Measurements from ENCODE around the gene TBC1D25.
A peak's percentile ranks its signal among the peaks of the same experiment; 100 is the strongest.
"Not testable (repeated sequence)": the region's sequence is repeated elsewhere in the genome, so short reads cannot be mapped to it uniquely, and the experiment has no call there.

The TBC1D25 gene

DNA sequence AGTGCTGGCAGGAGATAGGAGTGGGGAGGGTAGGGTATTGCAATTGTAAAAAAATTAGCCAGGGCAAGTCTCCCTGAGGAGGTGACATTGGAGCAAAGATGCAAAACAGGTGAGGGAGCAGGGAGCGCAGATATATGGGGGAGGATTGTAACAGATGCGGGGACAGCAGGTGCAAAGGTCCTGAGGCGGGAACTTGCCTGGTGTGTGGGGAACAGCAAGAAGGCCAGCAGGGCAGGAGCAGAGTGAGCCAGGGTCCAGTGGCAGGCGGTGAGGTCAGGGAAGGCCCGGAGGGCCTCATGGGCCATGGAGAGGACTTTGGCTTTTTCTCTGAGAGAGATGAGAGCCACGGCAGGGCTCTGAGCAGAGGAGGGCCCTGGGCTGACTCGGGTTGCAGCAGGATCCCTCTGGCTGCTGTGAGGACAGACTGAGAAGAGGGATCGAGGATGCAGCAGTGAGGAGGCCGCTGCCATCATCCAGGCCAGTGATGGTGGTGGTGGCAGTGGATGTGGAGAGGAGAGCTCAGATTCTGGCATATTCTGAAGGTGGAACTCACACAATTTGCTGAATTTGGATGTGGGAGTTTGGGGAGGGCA, 24.6 kb upstream of the TBC1D25 start:
- no peaks in the 10 kb centered on the region for H3K4me1 ChIP-seq (ENCODE audit: control insufficient read depth in 2 of 2, insufficient read depth in 2 of 2, low read length in 2 of 2)
- no peak overlapping the region for H3K9ac ChIP-seq (ENCODE audit: low read depth in 1 of 2, low read length in 2 of 2)
- H3K36me3 ChIP-seq (ENCODE audit: control insufficient read depth in 2 of 2, insufficient read depth in 2 of 2, low read length in 2 of 2) = no peaks in the 10 kb centered on the region
- H3K27ac ChIP-seq (ENCODE audit: low read depth in 2 of 2, low read length in 2 of 2) = no peak overlapping the region
- H3K9me3 ChIP-seq (ENCODE audit: control insufficient read depth in 2 of 2, low read length in 2 of 2) = no peaks in the 10 kb centered on the region
- no peak overlapping the region for H3K4me3 ChIP-seq (ENCODE audit: low read length in 2 of 2)
- H3K27me3 ChIP-seq (ENCODE audit: control insufficient read depth in 2 of 2, insufficient read depth in 2 of 2, low read length in 2 of 2) = peaks cover 0 to 3% of the 10 kb centered on the region in 2 donors

DNA sequence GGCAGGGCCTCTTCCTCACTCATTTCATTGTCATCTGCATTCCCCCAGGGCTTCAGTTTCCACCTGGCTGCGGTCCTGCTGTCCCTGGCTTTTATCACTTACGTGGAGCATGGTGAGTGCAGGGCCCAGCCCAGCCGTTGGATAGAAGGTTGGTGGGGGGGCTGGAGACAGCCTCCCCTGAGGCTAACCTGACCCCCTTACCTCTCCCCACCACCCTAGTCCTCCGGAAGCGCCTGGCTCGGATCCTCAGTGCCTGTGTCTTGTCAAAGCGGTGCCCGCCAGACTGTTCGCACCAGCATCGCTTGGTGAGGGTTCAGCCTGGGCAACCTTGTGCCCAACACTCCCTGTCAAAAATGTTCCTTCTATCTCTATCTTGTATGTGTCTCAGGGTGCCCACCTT, 23.7 kb upstream of the TBC1D25 start:
- Histone ChIP-seq H3K9me3 (ENCODE audit: control insufficient read depth in 2 of 2, low read length in 2 of 2) (no peaks in the 10 kb centered on the region), H3K36me3 (ENCODE audit: control insufficient read depth in 2 of 2, insufficient read depth in 2 of 2, low read length in 2 of 2) (no peaks in the 10 kb centered on the region), H3K4me3 (ENCODE audit: low read length in 2 of 2) (no peak overlapping the region), H3K9ac (ENCODE audit: low read depth in 1 of 2, low read length in 2 of 2) (no peak overlapping the region), H3K27me3 (ENCODE audit: control insufficient read depth in 2 of 2, insufficient read depth in 2 of 2, low read length in 2 of 2) (peaks cover 0 to 3% of the 10 kb centered on the region in 2 donors), H3K27ac (ENCODE audit: low read depth in 2 of 2, low read length in 2 of 2) (no peak overlapping the region), H3K4me1 (ENCODE audit: control insufficient read depth in 2 of 2, insufficient read depth in 2 of 2, low read length in 2 of 2) (no peaks in the 10 kb centered on the region)

DNA sequence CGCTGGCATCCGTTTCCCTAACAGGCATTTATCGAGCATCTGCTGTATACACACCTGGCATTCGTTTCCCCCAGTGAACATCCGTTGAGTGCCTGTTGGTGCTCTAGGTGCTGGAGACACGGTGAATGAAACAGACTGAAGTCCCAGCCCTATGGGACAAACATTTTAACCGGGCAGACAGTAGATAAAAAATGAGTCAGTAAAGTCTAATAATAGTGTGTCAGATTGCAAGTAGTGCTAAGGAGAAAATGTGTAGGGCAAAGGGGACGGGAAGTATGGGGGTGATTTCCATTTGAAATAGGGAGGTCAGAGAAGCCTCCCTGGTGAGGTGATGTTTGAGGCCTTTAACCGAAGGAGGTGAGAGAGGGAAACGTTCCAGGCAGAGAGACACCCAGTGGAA, 23.2 kb upstream of the TBC1D25 start:
- Histone ChIP-seq H3K4me3 (ENCODE audit: low read length in 2 of 2) (no peak overlapping the region), H3K27me3 (ENCODE audit: control insufficient read depth in 2 of 2, insufficient read depth in 2 of 2, low read length in 2 of 2) (peaks cover 0 to 3% of the 10 kb centered on the region in 2 donors), H3K9ac (ENCODE audit: low read depth in 1 of 2, low read length in 2 of 2) (no peak overlapping the region), H3K36me3 (ENCODE audit: control insufficient read depth in 2 of 2, insufficient read depth in 2 of 2, low read length in 2 of 2) (no peaks in the 10 kb centered on the region), H3K9me3 (ENCODE audit: control insufficient read depth in 2 of 2, low read length in 2 of 2) (no peaks in the 10 kb centered on the region), H3K27ac (ENCODE audit: low read depth in 2 of 2, low read length in 2 of 2) (no peak overlapping the region), H3K4me1 (ENCODE audit: control insufficient read depth in 2 of 2, insufficient read depth in 2 of 2, low read length in 2 of 2) (peaks cover 3 to 4% of the 10 kb centered on the region in 2 donors)

DNA sequence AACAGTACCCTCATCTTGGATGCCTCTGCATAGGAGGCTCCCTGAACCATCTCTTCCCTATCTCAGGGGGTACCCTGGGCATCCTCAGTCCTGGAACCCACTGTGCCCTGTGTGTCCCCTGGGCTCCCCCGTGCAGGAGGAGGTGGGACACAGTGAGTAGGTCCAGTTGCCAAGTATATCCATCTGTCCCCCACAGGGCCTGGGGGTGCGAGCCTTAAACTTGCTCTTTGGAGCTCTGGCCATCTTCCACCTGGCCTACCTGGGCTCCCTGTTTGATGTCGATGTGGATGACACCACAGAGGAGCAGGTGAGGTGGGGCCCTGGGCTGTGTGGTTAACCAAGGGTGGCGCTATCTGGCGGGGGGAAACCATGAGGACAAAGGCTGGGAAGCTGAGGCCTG, 22.5 kb upstream of the TBC1D25 start:
- Histone ChIP-seq H3K9ac (ENCODE audit: low read depth in 1 of 2, low read length in 2 of 2) (no peak overlapping the region), H3K27ac (ENCODE audit: low read depth in 2 of 2, low read length in 2 of 2) (no peak overlapping the region)

DNA sequence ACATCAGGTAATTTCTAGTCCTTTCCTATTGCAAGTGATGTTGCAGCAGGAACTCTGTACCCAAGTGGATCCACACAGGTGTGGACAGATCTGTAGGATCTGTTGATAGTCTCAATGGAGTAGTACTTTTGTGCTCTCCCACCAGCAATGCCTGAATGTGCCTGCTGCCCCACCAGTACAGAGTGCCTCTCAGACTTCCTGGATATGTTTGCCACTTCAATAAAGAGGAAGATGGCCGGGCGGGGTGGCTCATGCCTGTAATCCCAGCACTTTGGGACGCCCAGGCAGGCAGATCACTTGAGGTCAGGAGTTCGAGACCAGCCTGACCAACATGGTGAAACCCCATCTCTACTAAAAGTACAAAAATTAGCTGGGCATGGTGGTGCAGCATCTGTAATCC, 20.0 kb upstream of the TBC1D25 start:
- not testable (repeated sequence) for H3K9ac ChIP-seq (ENCODE audit: low read depth in 1 of 2, low read length in 2 of 2); H3K27me3 ChIP-seq (ENCODE audit: control insufficient read depth in 2 of 2, insufficient read depth in 2 of 2, low read length in 2 of 2); H3K9me3 ChIP-seq (ENCODE audit: control insufficient read depth in 2 of 2, low read length in 2 of 2); H3K4me1 ChIP-seq (ENCODE audit: control insufficient read depth in 2 of 2, insufficient read depth in 2 of 2, low read length in 2 of 2); H3K4me3 ChIP-seq (ENCODE audit: low read length in 2 of 2); H3K27ac ChIP-seq (ENCODE audit: low read depth in 2 of 2, low read length in 2 of 2); H3K36me3 ChIP-seq (ENCODE audit: control insufficient read depth in 2 of 2, insufficient read depth in 2 of 2, low read length in 2 of 2)

More for the DNA sequence above, 22.5 kb upstream of the TBC1D25 start:
- Histone ChIP-seq H3K27me3 (ENCODE audit: control insufficient read depth in 2 of 2, insufficient read depth in 2 of 2, low read length in 2 of 2) (peaks cover 0 to 3% of the 10 kb centered on the region in 2 donors), H3K4me1 (ENCODE audit: control insufficient read depth in 2 of 2, insufficient read depth in 2 of 2, low read length in 2 of 2) (peaks cover 3 to 4% of the 10 kb centered on the region in 2 donors), H3K36me3 (ENCODE audit: control insufficient read depth in 2 of 2, insufficient read depth in 2 of 2, low read length in 2 of 2) (no peaks in the 10 kb centered on the region), H3K4me3 (ENCODE audit: low read length in 2 of 2) (no peak overlapping the region), H3K9me3 (ENCODE audit: control insufficient read depth in 2 of 2, low read length in 2 of 2) (no peaks in the 10 kb centered on the region)

DNA sequence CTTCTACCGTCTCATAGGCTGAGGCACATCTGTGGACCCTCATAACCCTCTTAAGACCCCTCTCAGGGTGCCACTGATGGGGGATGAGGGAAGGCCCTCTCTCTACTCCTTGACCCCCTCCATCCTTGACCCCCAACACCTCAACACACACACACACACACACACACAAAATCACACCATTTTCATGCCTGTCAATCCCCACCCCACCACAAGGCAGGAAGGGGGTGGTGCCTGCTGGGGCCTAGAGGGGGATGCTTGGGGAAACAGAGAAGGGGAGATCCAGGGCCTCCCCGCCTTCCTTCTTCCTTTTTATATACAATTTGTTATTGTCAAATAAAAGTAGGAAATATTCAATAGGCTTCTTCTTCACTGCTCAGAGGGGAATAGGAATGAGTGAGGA, 19.1 kb upstream of the TBC1D25 start:
- H3K27me3 ChIP-seq (ENCODE audit: control insufficient read depth in 2 of 2, insufficient read depth in 2 of 2, low read length in 2 of 2) = no peaks in the 10 kb centered on the region
- H3K27ac ChIP-seq (ENCODE audit: low read depth in 2 of 2, low read length in 2 of 2) = no peak overlapping the region
- peaks cover 5 to 9% of the 10 kb centered on the region in 2 donors for H3K4me1 ChIP-seq (ENCODE audit: control insufficient read depth in 2 of 2, insufficient read depth in 2 of 2, low read length in 2 of 2)
- no peak overlapping the region for H3K4me3 ChIP-seq (ENCODE audit: low read length in 2 of 2)
- no peaks in the 10 kb centered on the region for H3K9me3 ChIP-seq (ENCODE audit: control insufficient read depth in 2 of 2, low read length in 2 of 2)
- no peaks in the 10 kb centered on the region for H3K36me3 ChIP-seq (ENCODE audit: control insufficient read depth in 2 of 2, insufficient read depth in 2 of 2, low read length in 2 of 2)
- no peak overlapping the region for H3K9ac ChIP-seq (ENCODE audit: low read depth in 1 of 2, low read length in 2 of 2)

DNA sequence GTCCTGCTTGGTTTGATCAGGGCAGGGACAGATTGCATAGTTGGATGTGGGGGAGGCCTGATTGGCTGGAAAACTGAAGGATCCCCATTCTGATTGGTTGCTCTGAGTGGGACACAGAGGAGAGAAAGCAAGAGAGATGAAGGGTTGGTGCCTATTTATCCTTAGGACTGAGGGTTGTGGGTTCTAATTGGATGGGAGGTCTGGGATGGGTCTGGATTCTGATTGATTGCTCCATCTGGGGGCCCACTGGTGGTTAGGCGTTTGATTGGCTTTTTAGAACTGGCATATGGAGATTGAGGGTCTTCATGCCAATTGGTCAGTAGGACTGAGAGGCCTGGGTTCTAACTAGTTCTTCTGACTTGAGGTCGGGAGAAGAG, 18.6 kb upstream of the TBC1D25 start:
- no peaks in the 10 kb centered on the region for H3K9me3 ChIP-seq (ENCODE audit: control insufficient read depth in 2 of 2, low read length in 2 of 2)
- H3K4me1 ChIP-seq (ENCODE audit: control insufficient read depth in 2 of 2, insufficient read depth in 2 of 2, low read length in 2 of 2) = peaks cover 5 to 9% of the 10 kb centered on the region in 2 donors
- peak overlapping the region; percentile 46 to 65 for H3K27ac ChIP-seq (ENCODE audit: low read depth in 2 of 2, low read length in 2 of 2)
- H3K4me3 ChIP-seq (ENCODE audit: low read length in 2 of 2) = peak overlapping the region; percentile 58 to 86
- H3K27me3 ChIP-seq (ENCODE audit: control insufficient read depth in 2 of 2, insufficient read depth in 2 of 2, low read length in 2 of 2) = no peaks in the 10 kb centered on the region
- peak overlapping the region; percentile 54 to 56 for H3K9ac ChIP-seq (ENCODE audit: low read depth in 1 of 2, low read length in 2 of 2)
- H3K36me3 ChIP-seq (ENCODE audit: control insufficient read depth in 2 of 2, insufficient read depth in 2 of 2, low read length in 2 of 2) = no peaks in the 10 kb centered on the region

DNA sequence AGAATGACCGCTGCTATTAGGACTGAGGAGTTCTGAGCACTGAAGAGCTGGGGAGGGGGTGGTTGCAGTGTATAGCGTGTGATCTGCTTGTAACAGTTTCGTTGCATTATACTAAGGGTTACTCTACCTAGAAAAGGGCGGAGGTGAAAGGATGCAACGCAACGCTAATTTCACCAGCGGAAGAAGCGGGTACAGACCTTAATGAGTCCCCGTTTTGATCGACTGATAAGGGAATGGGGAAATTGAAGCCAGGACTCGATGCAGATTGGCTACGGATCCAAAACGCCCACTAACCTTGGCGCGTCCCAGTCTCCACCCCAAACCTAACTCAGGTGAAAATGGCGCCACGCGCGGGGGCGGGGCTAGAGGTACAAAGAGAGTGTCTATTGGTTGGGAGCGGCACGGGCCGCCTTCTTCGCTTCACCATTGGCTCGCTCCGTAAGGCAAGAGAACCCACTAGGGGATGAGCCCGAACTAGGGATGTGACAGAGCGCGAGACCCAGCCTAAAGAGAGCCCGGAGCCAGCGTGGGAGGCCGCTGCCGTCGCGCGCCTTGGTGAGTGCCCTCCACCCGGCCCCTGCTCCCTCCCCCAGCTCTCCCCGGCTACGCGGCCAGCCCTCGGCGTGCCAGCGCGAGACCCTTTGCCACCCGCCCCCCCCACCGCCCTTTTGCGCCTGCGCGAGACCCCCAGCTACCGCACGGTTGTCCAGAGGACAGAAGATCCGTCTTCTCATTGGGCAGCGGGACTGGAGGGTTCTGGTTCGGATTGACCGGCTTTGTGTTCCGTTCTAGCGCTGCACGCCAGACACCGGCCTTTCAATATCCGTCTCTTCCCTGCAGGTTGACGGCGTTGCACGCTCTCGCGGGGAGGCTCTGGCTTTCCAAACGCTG, 17.9 kb upstream of the TBC1D25 start, which contains the start of gene EBP:
EBP (plus strand) TSS at position 456 of the 891 bp plus-strand sequence. CDS start 1,964 bp downstream, outside the sequence.
- H3K9me3 ChIP-seq (ENCODE audit: control insufficient read depth in 2 of 2, low read length in 2 of 2) = no peaks in the 10 kb centered on the region
- peak within 1 kb of the TSS; percentile 68 to 72 for H3K9ac ChIP-seq (ENCODE audit: low read depth in 1 of 2, low read length in 2 of 2)
- H3K27ac ChIP-seq (ENCODE audit: low read depth in 2 of 2, low read length in 2 of 2) = peak within 1 kb of the TSS; percentile 46 to 77
- peaks cover 5 to 9% of the 10 kb centered on the region in 2 donors for H3K4me1 ChIP-seq (ENCODE audit: control insufficient read depth in 2 of 2, insufficient read depth in 2 of 2, low read length in 2 of 2)
- H3K36me3 ChIP-seq (ENCODE audit: control insufficient read depth in 2 of 2, insufficient read depth in 2 of 2, low read length in 2 of 2) = peaks cover 0 to under 1% of the 10 kb centered on the region in 2 donors
- H3K27me3 ChIP-seq (ENCODE audit: control insufficient read depth in 2 of 2, insufficient read depth in 2 of 2, low read length in 2 of 2) = no peaks in the 10 kb centered on the region
- H3K4me3 ChIP-seq (ENCODE audit: low read length in 2 of 2) = peak within 1 kb of the TSS; percentile 70 to 86

DNA sequence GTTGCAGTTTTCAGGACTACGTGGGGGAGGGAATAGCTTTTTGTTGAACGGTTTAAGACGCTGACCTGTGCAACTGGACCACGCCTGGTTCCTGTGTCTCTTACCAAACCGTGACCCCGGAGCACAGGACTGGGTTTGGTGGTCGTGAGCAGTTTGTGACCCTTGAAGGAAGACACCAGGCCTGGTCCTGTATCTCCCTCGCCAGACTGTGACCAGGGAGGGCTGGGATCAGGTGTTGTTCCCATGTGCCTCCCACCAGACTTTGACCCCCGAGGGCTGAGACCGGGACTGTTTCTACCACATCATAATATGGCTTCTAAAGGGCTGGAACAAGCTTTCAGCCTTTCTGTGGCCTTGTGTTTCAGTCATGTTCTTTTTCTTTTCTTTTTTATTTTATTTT, 17.2 kb upstream of the TBC1D25 start:
- Histone ChIP-seq H3K9me3 (ENCODE audit: control insufficient read depth in 2 of 2, low read length in 2 of 2) (no peaks in the 10 kb centered on the region), H3K9ac (ENCODE audit: low read depth in 1 of 2, low read length in 2 of 2) (peak overlapping the region; percentile 68 to 72), H3K27me3 (ENCODE audit: control insufficient read depth in 2 of 2, insufficient read depth in 2 of 2, low read length in 2 of 2) (no peaks in the 10 kb centered on the region), H3K27ac (ENCODE audit: low read depth in 2 of 2, low read length in 2 of 2) (peak overlapping the region; percentile 43 to 77), H3K36me3 (ENCODE audit: control insufficient read depth in 2 of 2, insufficient read depth in 2 of 2, low read length in 2 of 2) (peaks cover 4 to 8% of the 10 kb centered on the region in 2 donors), H3K4me3 (ENCODE audit: low read length in 2 of 2) (peak overlapping the region; percentile 70 to 86), H3K4me1 (ENCODE audit: control insufficient read depth in 2 of 2, insufficient read depth in 2 of 2, low read length in 2 of 2) (peaks cover 5 to 9% of the 10 kb centered on the region in 2 donors)

DNA sequence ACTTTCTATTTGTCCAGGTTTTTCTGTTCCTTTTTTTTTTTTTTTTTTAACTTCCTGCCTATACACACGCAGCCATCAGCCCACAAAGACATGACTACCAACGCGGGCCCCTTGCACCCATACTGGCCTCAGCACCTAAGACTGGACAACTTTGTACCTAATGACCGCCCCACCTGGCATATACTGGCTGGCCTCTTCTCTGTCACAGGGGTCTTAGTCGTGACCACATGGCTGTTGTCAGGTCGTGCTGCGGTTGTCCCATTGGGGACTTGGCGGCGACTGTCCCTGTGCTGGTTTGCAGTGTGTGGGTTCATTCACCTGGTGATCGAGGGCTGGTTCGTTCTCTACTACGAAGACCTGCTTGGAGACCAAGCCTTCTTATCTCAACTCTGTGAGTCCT, 15.8 kb upstream of the TBC1D25 start:
- no peak overlapping the region for H3K4me3 ChIP-seq (ENCODE audit: low read length in 2 of 2)
- H3K27ac ChIP-seq (ENCODE audit: low read depth in 2 of 2, low read length in 2 of 2) = no peak overlapping the region
- peaks cover 5 to 9% of the 10 kb centered on the region in 2 donors for H3K4me1 ChIP-seq (ENCODE audit: control insufficient read depth in 2 of 2, insufficient read depth in 2 of 2, low read length in 2 of 2)
- H3K9me3 ChIP-seq (ENCODE audit: control insufficient read depth in 2 of 2, low read length in 2 of 2) = no peaks in the 10 kb centered on the region
- peaks cover 9 to 13% of the 10 kb centered on the region in 2 donors for H3K36me3 ChIP-seq (ENCODE audit: control insufficient read depth in 2 of 2, insufficient read depth in 2 of 2, low read length in 2 of 2)
- no peaks in the 10 kb centered on the region for H3K27me3 ChIP-seq (ENCODE audit: control insufficient read depth in 2 of 2, insufficient read depth in 2 of 2, low read length in 2 of 2)
- no peak overlapping the region for H3K9ac ChIP-seq (ENCODE audit: low read depth in 1 of 2, low read length in 2 of 2)
